PC-9 (cell line): ENCODE data around the gene LINS1.

Experiments
- EZH2 ChIP-seq: fragments of 200-600 bp; sonication (generic); IDR thresholded peaks from 2 replicates; pipeline ENCODE4 v1.8.0; 2017; ENCODE audit warnings: antibody characterized with exemption, low read depth
- TF ChIP-seq, protein P1 (sequence below): fragments of 200-600 bp; sonication (generic); conservative IDR thresholded peaks from 2 replicates; pipeline ENCODE4 v1.6.1; 2017; ENCODE audit warnings: mixed run types, antibody characterized with exemption, mild to moderate bottlenecking, moderate library complexity

DNA sequence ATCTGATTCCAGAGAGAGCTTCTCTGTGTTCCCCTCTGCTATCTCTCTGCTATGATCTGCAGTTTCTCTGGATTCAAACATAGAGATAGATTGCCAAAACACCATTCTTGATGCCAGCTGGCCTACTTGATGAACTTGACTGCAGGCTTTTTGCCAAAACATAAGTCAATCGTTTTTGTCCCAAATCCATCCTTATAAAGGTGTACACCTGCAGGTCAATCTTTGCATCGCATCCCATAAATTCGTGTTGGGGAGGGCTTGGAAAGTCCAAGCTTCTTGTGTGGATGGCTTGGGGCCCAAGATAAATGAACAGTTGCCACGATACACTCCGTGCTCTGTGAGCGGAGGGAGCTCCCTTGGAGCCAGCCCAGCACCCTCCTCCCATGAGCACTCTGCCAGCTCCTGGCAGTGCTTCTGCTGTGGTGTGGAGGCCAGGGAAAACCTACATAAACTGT lies 75.9 kb downstream of the LINS1 start:
- TF ChIP-seq, protein P1, sequence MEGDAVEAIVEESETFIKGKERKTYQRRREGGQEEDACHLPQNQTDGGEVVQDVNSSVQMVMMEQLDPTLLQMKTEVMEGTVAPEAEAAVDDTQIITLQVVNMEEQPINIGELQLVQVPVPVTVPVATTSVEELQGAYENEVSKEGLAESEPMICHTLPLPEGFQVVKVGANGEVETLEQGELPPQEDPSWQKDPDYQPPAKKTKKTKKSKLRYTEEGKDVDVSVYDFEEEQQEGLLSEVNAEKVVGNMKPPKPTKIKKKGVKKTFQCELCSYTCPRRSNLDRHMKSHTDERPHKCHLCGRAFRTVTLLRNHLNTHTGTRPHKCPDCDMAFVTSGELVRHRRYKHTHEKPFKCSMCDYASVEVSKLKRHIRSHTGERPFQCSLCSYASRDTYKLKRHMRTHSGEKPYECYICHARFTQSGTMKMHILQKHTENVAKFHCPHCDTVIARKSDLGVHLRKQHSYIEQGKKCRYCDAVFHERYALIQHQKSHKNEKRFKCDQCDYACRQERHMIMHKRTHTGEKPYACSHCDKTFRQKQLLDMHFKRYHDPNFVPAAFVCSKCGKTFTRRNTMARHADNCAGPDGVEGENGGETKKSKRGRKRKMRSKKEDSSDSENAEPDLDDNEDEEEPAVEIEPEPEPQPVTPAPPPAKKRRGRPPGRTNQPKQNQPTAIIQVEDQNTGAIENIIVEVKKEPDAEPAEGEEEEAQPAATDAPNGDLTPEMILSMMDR: no peak
- no peak for TF ChIP-seq EZH2
